Stimulated activated naive CD4-positive, alpha-beta T cell treated with Interleukin-2 at 50 U/mL for 16 hours (primary cell): ENCODE data around the gene CFAP161.
"Not testable (repeated sequence)": the region's sequence is repeated elsewhere in the genome, so short reads cannot be mapped to it uniquely, and the experiment has no call there.

Experiments used
- DNase-seq: peaks from one replicate; lab custom pipeline; 2025; lab: John Stamatoyannopoulos, UW

Gene CFAP161

DNA sequence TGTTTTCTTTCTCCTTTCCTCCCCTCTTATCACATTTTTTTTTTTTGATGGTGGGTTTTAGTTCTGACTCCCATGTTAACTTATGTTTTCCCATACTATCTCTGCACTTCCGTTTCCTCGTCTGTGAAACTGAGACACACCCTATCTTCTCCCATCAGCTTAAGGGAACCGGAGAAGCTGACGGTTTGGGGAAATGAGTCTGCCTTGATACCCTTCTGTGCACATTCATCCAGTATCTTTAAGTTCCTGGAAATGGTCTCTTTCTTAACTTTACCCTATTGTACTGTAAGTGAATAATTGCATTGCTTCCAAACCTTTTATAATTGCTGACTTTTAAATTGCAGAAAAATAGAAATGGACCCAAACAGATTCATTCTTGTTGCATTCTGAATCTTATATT, 26.2 kb upstream of the CFAP161 start:
- no peak for DNase-seq

DNA sequence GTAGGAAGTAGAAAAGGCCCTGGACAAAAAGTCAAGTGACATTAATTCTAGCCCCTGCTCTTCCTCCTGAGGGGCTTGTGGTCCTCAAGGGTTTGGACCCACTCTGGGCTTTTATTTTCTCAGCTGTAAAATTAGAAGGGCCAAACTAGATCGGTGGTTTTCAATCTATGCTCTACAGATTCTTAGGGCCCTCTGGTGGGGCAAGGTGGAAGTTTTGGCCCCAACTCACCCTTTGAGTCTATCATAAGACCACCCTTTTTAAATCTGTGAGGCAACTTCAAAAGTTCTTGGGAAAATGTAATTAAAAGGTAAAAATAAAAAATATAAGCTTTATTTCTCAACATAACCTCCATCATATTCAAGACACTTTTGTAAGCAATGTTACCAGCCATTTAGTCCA, 25.6 kb upstream of the CFAP161 start:
- DNase-seq, result no peak

DNA sequence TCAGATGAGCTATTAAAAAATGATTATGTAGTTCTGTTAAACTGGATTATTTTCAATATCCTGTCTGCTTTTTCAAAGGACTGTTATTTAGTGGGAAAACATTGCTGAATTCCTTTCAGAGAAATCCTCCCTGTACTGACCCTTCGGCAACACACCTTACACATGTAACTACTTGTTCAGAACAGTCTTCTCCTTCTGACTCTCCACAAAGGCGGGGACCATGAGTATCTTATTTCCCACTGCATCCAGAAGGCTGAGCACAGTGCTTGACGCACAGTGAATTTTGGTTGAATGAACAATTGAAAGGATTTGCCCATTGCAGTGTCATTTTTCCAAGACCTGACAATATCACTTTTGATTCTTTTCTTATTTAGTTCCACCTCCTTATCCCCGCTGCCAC, 23.1 kb upstream of the CFAP161 start:
- no peak for DNase-seq

DNA sequence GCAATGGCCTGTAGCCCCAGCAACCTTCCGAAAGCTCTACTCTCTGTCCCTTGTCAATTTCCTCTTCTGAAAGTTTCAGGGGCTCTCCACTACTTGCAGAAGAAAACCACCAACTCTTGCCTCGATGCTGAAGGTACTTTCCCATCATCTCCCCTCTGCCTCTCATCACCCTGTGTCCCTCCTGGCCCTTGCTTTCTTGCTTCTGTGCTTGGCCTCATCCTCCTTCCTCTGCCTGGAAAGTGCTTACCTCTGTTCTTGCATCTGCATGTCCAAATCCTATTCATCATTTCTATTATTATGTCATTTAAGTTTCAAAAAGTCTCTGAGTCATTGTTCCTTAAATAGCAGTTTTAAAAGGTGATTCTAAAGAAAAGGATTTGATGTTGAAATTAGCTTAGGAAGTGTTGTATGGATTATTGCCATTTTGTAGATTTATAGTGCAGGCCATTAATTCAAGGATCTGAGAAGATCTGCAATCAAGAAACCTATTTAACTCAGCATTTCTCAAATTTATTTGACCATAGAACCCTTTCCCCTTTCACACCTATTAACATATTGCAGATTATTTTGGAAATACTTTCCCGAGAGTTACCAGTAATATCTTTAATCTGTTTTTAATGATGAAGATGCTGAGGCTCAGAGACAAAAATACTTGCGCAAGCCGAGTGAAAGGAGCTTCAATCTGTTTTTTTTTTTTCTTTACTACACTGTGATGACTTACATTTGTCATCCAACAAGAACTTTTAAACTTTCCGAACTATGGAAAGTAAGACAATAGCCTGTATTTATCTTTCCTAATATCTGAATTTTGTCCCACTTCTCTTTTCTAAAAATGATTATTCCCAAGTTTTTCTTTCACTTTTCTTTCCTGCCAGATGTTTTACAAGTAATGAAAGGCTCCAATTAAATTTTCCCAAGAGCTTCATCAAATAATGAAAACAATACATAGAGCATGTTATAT, 22.3 kb upstream of the CFAP161 start:
- DNase-seq, result no peak

DNA sequence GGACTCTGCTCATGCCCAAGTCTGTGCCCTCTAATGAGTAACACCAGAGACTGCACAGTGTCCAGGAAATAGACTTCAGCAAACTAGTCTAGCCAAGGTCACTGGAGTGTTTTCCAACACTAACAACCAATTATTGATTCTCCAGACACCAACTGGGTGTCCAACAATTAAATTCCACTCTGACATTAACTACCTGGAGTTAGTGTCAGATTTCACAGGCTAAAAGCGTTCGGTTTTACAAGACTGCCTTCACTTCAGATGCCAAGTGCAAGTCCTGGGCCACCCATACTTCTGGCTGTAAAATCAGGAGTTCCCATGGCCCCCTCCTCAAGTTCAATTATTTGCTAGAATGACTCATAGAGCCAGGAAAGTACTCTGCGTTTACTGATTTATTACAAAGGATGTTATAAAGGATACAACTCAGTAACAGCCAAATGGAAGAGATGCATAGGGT, 20.8 kb upstream of the CFAP161 start:
- DNase-seq, result no peak

DNA sequence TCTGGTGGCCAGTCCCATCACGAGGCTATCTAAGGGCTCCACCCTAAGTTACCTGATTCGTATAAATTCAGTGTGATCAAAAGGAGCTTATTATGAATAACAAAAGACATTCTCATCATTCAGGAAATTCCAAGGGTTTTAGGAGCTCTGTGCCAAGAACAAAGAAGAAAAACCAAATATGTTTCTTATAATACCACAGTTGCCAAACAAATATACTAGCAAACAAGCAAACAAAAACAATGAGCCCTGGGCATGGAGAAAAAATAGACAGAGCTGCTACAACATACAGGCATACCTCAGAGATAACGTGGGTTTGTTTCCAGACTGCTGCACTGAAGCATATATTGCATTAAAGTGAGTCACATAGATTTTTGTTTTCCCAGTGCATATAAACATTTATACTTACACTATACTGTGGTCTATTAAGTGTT, 20.2 kb upstream of the CFAP161 start:
- DNase-seq, result no peak

DNA sequence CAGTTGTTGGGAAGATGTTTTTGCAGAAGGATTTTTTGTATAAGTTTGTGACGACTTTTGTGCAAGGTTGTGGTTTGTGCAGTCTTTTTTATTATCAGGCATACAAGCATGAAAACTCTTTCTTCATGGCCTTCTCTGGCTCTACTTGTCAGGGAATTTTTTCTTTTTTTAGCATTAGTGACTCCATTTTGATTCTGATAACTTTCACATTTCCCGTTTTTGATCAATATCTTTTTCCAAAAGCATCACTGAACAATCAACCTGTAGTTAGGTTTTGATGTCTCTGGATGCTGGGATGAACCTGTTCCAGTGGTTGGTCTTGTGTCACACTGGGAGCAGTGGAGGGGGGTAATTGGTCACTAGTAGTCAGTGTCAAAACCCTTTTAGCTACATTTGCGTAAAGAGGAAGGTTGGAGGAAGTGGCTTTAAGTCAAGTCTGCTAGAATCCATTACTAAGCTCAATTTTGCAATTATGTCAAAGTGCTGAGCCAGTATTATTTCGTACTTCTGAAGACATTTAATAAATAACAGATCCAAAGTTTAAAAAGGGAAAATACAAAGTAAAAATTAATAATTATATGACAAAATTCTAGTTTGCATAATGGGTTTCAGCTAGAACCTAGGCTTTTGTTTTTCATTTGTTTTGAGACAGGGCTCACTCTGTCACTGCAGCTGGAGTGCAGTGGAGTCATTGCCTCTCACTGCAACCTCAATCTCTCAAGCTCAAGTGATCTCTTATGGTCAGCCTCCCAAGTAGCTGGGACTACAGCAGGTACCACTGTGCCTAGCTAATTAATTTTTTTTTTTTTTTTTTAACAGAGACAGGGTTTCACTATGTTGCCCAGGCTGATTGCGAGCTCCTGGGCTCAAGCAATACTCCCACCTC, 18.8 kb upstream of the CFAP161 start:
- no peak for DNase-seq

DNA sequence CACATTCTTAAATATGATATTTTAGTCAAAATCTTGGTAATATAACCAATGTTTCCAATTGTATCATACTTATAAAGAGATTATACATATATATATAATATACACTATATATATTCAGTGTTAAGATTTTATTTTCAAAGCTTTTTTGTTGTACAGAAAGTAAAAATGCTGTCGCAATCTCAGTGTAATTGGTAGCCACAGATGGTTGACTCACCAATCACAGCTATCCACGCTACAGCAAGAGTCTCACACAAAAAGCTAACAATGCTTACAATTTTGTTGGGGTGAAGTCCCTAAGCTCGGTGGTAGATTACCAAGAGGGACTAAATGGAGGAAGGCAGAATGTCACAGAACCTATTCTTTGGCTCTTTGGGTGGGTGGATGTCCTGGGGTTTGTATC, 16.9 kb upstream of the CFAP161 start:
- DNase-seq, result no peak

DNA sequence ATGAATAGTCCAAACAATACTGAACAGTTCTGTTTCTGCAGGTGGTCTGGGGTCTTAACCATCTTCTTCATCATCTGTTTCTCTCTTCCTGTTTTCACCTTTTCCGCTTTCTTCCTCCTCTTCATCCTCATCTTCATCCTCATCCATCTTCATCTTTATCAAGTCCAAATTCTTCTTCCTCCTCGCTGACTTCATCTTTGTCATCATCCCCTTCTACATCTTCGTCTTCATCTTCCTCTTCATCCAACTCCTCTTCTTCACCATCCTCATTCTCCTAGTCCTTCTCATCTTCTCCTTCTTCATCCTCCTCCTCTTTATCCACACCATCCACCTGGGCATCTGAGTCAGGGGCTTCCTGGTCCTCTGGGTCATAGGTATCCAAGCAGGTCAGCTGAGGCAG, 16.5 kb upstream of the CFAP161 start:
- no peak for DNase-seq

DNA sequence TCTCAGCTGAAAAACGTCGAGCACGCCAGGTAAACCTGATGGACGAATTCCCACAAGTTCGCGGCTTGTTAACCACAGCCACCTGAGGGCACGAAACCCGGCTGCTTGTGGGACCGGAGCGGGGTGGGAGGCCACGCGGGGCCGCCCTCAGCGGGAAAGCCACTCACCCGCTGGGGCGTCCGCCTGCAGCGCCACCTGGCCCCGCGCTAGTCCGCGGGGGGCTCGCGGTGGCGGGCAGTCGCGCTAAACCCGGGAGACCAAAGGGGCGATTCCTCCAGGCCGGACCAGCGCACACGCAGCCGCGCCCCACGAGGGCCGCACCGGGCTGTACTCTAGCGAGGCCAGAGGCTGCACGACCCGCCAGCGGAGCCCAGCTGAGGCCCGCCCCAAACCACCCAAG, 15.7 kb upstream of the CFAP161 start:
- DNase-seq, result no peak

DNA sequence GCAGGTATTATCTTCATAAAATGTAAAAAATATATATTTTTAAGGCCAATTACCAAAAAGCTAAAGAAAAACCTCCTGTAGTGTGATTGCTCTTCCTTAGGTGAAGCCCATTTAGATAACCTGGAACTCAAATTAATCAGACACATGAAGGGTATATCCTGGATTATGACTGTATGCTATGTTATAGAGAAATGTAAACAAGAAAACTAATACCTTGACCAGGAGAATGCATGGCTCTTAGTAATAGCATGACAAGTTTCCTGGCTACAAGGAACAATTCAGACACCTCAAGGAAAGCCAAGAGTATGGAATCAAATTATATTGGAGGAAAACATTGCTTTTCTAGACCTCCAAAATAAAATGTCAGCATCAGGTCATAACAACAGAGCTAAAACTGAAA, 14.0 kb upstream of the CFAP161 start:
- DNase-seq, result no peak

DNA sequence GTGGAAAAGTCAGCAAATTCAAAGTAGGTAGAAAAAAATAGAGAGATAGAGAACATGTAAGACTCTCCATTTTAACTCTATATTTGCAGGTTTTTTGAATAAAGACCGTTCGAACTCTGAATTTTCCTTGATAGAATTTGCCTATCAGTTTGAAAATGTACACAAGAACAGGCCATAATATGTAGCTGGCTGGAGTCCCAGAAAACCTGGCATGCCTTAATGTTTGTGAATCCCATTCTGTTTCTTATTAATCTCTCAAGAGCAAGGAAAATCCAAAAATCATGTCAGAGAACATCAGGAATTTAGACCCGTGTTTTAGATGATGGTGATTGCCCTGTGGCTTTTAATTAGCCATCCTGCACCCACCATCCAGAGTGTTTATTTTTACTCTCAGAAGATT, 7.2 kb upstream of the CFAP161 start:
- DNase-seq, result no peak

DNA sequence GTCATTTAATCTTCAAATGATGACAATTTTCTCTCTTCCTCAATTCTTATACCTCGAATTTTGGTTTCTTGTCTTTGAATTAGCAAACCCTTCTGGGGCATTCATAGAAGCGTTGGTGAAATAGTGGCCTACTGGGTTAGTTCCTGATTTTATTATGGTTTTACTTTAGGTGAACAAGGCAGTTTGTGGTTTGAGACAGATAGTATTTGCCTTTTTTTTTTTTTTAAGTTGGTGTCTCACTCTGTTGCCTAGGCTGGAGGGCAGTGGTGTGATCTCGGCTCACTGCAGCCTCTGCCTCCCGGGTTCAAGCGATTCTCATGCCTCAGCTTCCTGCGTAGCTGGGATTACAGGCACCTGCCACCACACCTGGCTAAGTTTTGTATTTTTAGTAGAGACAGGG, 7.4 kb downstream of the CFAP161 start:
- not testable (repeated sequence) for DNase-seq

DNA sequence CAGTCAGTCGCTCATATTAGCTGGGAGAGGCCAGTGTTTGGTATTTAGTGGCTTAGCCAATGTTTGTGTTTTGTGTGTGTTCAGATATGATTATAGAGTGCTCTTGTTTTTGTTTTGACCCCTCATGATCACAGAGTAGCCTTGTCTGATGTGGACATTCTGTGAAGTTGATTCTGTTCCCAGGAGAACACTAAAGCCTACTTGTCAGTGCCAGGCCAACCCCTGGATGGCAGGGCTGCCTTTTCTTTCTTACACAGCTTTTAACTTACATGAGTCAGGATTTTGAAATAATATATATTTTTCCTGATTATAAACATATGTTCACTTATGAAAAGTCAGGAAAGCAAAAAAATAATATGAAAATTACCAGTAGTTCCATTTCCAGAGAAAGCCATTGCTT, 11.9 kb downstream of the CFAP161 start:
- DNase-seq, result no peak

DNA sequence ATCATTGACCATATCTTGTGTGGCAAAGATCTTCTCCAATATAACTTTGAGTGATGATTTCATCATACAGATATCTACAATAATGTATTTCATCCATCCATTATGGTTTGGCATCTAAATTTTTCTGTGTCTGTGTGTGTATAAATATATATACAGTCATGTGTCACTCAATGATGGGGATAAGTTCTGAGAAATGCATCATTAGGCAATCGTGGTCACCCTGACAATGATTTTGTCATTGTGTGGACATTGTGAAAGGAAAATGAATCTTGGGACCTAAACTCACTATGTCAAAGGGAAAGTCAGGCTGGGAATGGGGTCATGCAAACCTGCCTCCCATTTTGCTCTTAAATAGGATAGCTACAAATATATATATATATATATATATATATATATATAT, 12.4 kb downstream of the CFAP161 start:
- no peak for DNase-seq

DNA sequence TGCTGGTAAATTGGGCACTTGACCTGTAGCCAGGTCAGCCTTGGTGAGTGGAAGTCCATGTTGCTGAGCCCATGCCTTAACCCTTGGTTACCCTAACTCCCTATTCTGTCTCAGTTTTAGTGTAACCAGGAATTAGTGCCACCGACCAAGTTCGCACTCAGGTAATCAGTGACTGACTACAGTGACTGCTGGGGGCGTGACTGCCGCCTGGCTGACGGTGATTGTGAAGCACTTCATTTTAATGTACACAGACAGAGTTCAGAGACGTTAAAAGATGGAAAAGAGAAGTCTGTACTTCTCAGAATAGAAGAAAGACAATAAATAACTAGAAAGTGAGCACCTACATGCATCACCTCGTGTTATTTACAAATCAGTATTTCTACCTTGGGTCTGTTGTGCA, 17.3 kb downstream of the CFAP161 start:
- no peak for DNase-seq

DNA sequence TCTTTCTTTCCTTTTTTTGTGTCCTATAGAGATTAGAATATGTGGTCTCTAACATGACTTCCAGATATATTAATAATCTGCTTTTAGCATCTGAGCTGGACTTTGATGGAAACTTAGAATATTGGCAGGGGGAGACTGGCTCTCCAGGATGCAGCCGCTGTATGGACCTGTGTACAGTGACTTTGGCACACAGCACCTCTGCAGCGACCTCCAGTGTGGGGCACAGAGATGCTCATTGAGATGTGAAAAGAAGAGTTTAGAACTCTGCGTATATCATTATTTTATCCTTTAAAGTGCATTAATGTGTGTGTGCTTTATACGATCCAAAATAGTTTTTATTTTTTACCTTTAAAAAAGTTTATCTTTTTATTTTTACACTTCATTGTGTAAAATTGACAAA, 18.3 kb downstream of the CFAP161 start:
- no peak for DNase-seq

DNA sequence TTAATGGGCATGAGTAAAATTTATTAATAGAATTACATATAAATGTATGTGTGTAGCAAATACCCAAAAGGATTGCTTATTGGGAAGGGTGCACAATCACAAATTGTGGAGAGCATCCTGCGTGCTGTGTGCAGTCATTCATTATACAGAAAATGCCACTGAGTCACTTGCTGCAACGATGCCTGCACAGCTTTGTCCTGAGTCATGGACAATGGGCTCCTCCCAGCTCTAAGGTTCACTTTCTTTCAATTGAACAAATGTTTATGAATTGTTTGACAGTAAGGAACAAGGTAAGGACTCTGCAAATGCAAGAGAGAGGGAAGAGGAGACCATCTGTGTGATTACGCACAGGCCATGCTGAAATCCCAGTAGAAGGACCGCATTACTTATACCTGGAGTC, 18.7 kb downstream of the CFAP161 start:
- no peak for DNase-seq

DNA sequence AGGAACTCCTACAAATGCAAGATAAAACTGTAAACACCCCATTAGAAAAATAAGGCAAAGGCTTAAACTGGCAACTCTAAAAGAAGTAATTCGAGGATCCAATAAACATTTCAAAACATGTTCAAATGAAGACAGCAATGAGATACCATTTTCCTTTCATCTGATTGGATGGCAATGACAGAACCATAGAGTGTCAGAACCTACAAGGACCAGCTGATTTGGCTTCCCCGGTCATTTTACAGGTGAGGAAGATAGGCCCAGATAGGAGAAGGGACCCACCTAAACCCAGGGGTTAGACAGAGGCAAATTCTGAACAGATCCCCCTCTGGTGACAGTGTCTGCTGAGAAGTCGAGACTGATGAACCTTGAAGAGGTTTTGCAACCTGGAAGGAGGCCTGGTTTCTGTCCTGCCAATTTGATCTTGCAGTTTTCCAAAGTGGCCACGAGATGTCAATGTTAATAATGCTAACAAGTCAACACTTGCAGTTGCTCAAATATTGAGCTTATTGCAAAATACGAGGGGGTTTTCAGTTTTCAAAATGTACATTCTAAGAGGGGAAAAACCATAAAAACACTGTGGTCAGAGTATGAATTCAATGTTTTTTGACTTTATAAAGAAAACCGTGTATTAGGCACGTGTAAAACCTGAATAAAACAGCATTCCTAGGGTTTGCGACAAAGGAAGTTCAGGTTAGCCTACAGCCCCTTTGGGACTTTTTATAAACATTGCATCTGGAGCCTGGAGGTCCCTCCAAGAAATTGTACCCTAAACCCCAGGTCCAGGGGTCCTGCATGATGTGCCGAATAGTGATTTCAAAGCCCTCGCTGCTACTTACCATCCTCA, 21.5 kb downstream of the CFAP161 start:
- DNase-seq, result no peak

DNA sequence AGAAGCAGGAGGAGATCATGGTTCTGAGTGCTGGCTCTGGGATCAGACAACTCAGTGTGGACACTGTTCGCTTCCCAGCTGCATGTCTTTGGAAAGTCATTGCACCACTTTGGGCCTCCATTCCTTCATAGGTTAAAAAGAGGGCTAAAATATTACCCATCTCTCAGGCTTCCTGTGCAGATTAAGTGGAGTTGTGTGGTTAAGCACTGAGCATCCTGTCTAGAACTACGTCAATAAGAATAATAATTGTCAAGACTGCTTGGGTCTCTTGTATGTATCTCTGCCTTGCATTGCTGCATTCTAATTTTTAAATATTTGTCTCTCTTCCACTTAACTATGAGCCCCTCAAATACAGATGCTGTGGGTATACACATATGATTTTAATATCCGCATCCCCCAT, 22.3 kb downstream of the CFAP161 start:
- DNase-seq, result no peak

DNA sequence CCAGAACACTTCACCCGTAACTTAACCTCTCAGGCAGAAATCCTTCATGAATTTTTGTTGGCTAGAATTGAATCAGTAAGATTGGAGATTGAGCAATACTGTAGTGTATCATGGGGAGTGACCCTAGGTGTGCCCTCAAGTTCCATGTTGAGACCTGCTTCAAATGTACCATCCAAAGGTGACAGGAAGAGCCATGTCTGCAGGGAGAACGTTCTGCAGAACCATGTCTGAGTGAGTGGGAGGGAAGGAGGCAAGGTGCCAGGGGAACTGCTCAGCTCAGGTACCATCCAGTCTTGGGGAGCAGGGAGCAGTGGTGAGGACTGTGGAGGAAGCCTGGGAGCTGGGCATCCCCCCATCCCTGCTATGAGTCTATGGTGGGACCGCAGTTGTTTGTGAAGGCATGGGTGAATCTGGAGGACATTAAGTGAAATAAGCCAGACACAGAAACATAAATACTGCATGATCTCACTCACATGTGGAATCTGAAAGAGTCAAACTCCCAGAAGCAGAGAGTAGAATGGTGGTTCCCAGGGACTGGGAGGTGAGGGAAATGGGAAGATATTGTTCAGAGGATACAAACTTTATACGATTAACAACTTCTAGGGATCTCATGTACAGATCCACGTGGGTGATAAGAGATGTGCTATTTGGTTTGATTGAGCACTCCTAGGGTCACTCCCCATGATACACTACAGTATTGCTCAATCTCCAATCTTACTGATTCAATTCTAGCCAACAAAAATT, 23.3 kb downstream of the CFAP161 start:
- no peak for DNase-seq

DNA sequence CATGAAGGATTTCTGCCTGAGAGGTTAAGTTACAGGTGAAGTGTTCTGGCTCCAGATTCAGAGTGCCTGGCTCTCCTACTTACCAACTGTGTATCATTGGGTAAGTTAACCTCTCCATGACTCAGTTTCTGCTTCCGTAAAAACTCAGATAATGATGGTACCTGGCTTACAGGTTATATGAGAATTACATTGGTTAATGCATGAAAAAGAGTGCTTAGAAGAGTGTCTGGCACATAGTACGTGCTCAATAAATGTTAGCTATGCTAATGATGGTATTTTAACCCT, 23.8 kb downstream of the CFAP161 start:
- DNase-seq, result no peak
